BLaER1 treated with 17β-estradiol and CSF1 and Interleukin-3, amounts not matched to agents 10 nM and 100 nM (cell line): ENCODE measurements around the gene THRB.

ENCODE experiments used
- H3K27ac ChIP-seq, 11 experiments: shearing (Covaris generic); formaldehyde crosslinking; 2 replicates each; pipeline ENCODE4 v1.8.1; 2022
- H3K27me3 ChIP-seq, 11 experiments: shearing (Covaris generic); formaldehyde crosslinking; 2 replicates each; pipeline ENCODE4 v1.8.1; 2022
- H3K36me3 ChIP-seq, 11 experiments: shearing (Covaris generic); formaldehyde crosslinking; 2 replicates each; pipeline ENCODE4 v1.8.1; 2022
- H3K4me1 ChIP-seq, 10 experiments: shearing (Covaris generic); formaldehyde crosslinking; 2 replicates each; pipeline ENCODE4 v1.8.1; 2022
- H3K4me2 ChIP-seq, 11 experiments: shearing (Covaris generic); formaldehyde crosslinking; 2 replicates each; pipeline ENCODE4 v1.8.1; 2022
- H3K4me3 ChIP-seq, 10 experiments: shearing (Covaris generic); formaldehyde crosslinking; 2 replicates each; pipeline ENCODE4 v1.8.1; 2022
- H3K9ac ChIP-seq, 11 experiments: shearing (Covaris generic); formaldehyde crosslinking; 2 replicates each; pipeline ENCODE4 v1.8.1; 2022
- H3K9me3 ChIP-seq, 11 experiments: shearing (Covaris generic); formaldehyde crosslinking; replicated peaks in 1 of 11; 2 replicates each; pipeline ENCODE4 v1.8.1; 2022
- H4K20me1 ChIP-seq, 11 experiments: shearing (Covaris generic); formaldehyde crosslinking; 2 replicates each; pipeline ENCODE4 v1.8.1; 2022
- Cebpa-rat ChIP-seq, 11 experiments: shearing (Covaris generic); IDR thresholded peaks; 2 replicates each; pipeline ENCODE4 v1.8.1; 2022

The THRB gene

GRCh38 chr3:24286405-24286804, 208.2 kb downstream of the THRB start:
- Histone ChIP-seq H3K36me3 (no peaks in the 10 kb centered on the region), H3K4me1 (no peaks in the 10 kb centered on the region), H3K27ac (no peak overlapping the region), H4K20me1 (no peaks in the 10 kb centered on the region), H3K4me2 (no peak overlapping the region), H3K27me3 (no peaks in the 10 kb centered on the region), H3K4me3 (no peak overlapping the region), H3K9ac (no peak overlapping the region), H3K9me3 (no peaks in the 10 kb centered on the region)
- no peak for TF ChIP-seq Cebpa-rat (IDR thresholded peaks at IDR 0.05)

GRCh38 chr3:24278543-24278942, 216.1 kb downstream of the THRB start:
- no peak overlapping the region for H3K9ac ChIP-seq
- no peaks in the 10 kb centered on the region for H3K27me3 ChIP-seq
- no peaks in the 10 kb centered on the region for H4K20me1 ChIP-seq
- no peak overlapping the region for H3K27ac ChIP-seq
- no peak for TF ChIP-seq Cebpa-rat (IDR thresholded peaks at IDR 0.05)
- H3K4me2 ChIP-seq: no peak overlapping the region
- H3K9me3 ChIP-seq: no peaks in the 10 kb centered on the region
- H3K36me3 ChIP-seq: no peaks in the 10 kb centered on the region
- H3K4me1 ChIP-seq: no peaks in the 10 kb centered on the region
- H3K4me3 ChIP-seq: no peak overlapping the region

- no peaks in the 10 kb centered on the region for H3K4me1 ChIP-seq
- H3K27me3 ChIP-seq: no peaks in the 10 kb centered on the region
- no peak overlapping the region for H3K4me2 ChIP-seq
- no peaks in the 10 kb centered on the region for H3K9me3 ChIP-seq
- no peak overlapping the region for H3K4me3 ChIP-seq
- H3K36me3 ChIP-seq: no peaks in the 10 kb centered on the region
- H3K27ac ChIP-seq: no peak overlapping the region
- H3K9ac ChIP-seq: no peak overlapping the region
- H4K20me1 ChIP-seq: no peaks in the 10 kb centered on the region
- no peak for TF ChIP-seq Cebpa-rat (IDR thresholded peaks at IDR 0.05)
Measured at GRCh38 chr3:24273491-24273890, 221.2 kb downstream of the THRB start.

GRCh38 chr3:24272875-24273274, 221.8 kb downstream of the THRB start:
- Histone ChIP-seq H3K9ac (no peak overlapping the region), H3K27me3 (no peaks in the 10 kb centered on the region), H3K4me1 (no peaks in the 10 kb centered on the region), H3K9me3 (no peaks in the 10 kb centered on the region), H3K4me3 (no peak overlapping the region), H3K4me2 (no peak overlapping the region), H3K27ac (no peak overlapping the region), H4K20me1 (no peaks in the 10 kb centered on the region), H3K36me3 (no peaks in the 10 kb centered on the region)
- no peak for TF ChIP-seq Cebpa-rat (IDR thresholded peaks at IDR 0.05)

GRCh38 chr3:24272408-24272807, 222.2 kb downstream of the THRB start:
- Histone ChIP-seq H3K4me2 (no peak overlapping the region), H3K27ac (no peak overlapping the region), H3K4me1 (no peaks in the 10 kb centered on the region), H3K9me3 (no peaks in the 10 kb centered on the region), H3K4me3 (no peak overlapping the region), H4K20me1 (no peaks in the 10 kb centered on the region), H3K9ac (no peak overlapping the region), H3K36me3 (no peaks in the 10 kb centered on the region), H3K27me3 (no peaks in the 10 kb centered on the region)
- no peak for TF ChIP-seq Cebpa-rat (IDR thresholded peaks at IDR 0.05)

GRCh38 chr3:24271228-24271627, 223.4 kb downstream of the THRB start:
- Histone ChIP-seq H3K9ac (no peak overlapping the region), H3K9me3 (no peaks in the 10 kb centered on the region), H3K4me1 (no peaks in the 10 kb centered on the region), H3K4me2 (no peak overlapping the region), H3K36me3 (no peaks in the 10 kb centered on the region), H4K20me1 (no peaks in the 10 kb centered on the region), H3K4me3 (no peak overlapping the region), H3K27me3 (no peaks in the 10 kb centered on the region), H3K27ac (no peak overlapping the region)
- TF ChIP-seq Cebpa-rat (IDR thresholded peaks at IDR 0.05): no peak

GRCh38 chr3:24270744-24271143, 223.9 kb downstream of the THRB start:
- no peak for TF ChIP-seq Cebpa-rat (IDR thresholded peaks at IDR 0.05)
- Histone ChIP-seq H3K4me2 (no peak overlapping the region), H3K27me3 (no peaks in the 10 kb centered on the region), H4K20me1 (no peaks in the 10 kb centered on the region), H3K9ac (no peak overlapping the region), H3K9me3 (no peaks in the 10 kb centered on the region), H3K36me3 (no peaks in the 10 kb centered on the region), H3K4me3 (no peak overlapping the region), H3K4me1 (no peaks in the 10 kb centered on the region), H3K27ac (no peak overlapping the region)

GRCh38 chr3:24270204-24270691, 224.4 kb downstream of the THRB start:
- H3K9ac ChIP-seq: no peak overlapping the region
- no peaks in the 10 kb centered on the region for H3K4me1 ChIP-seq
- no peaks in the 10 kb centered on the region for H3K9me3 ChIP-seq
- no peak overlapping the region for H3K27ac ChIP-seq
- H3K36me3 ChIP-seq: no peaks in the 10 kb centered on the region
- no peak overlapping the region for H3K4me2 ChIP-seq
- H4K20me1 ChIP-seq: no peaks in the 10 kb centered on the region
- H3K27me3 ChIP-seq: no peaks in the 10 kb centered on the region
- H3K4me3 ChIP-seq: no peak overlapping the region
- no peak for TF ChIP-seq Cebpa-rat (IDR thresholded peaks at IDR 0.05)

GRCh38 chr3:24264748-24265158, 229.9 kb downstream of the THRB start:
- Histone ChIP-seq H3K4me2 (no peak overlapping the region), H3K36me3 (no peaks in the 10 kb centered on the region), H3K4me1 (no peaks in the 10 kb centered on the region), H3K9me3 (no peaks in the 10 kb centered on the region), H3K4me3 (no peak overlapping the region), H3K9ac (no peak overlapping the region), H3K27me3 (no peaks in the 10 kb centered on the region), H4K20me1 (no peaks in the 10 kb centered on the region), H3K27ac (no peak overlapping the region)
- no peak for TF ChIP-seq Cebpa-rat (IDR thresholded peaks at IDR 0.05)

- H4K20me1 ChIP-seq: no peaks in the 10 kb centered on the region
- no peak for TF ChIP-seq Cebpa-rat (IDR thresholded peaks at IDR 0.05)
Measured at GRCh38 chr3:24264011-24264410, 230.6 kb downstream of the THRB start.

More at GRCh38 chr3:24264011-24264410, 230.6 kb downstream of the THRB start:
- no peak overlapping the region for H3K4me3 ChIP-seq
- no peak overlapping the region for H3K4me2 ChIP-seq
- no peak overlapping the region; a peak in 1 of 22 replicates for H3K27ac ChIP-seq
- H3K9me3 ChIP-seq: no peaks in the 10 kb centered on the region
- no peaks in the 10 kb centered on the region for H3K27me3 ChIP-seq
- no peak overlapping the region for H3K9ac ChIP-seq
- no peaks in the 10 kb centered on the region for H3K36me3 ChIP-seq
- no peaks in the 10 kb centered on the region for H3K4me1 ChIP-seq
